Fibroblast of the aortic adventitia (primary cell): ENCODE data around the gene WAPL. TPM values are rescaled to one million over a fixed set of nuclear protein-coding genes. Genes with fewer than 3 reads are reported as not detected.

ENCODE experiments used
- DNase-seq: peaks from one replicate; pipeline ENCODE4 v3.0.0-alpha.2; 2010; ENCODE audit warnings: low read depth
- H3K4me3 ChIP-seq: 2 replicates; pipeline ENCODE4 v1.5.1; 2011; ENCODE audit warnings: low read depth, mild to moderate bottlenecking, control low read depth, low read length, moderate library complexity
- total RNA-seq: library from RNA; depleted of rRNA; stranded (reverse); fragments of >200 nt; gene quantifications from 2 replicates; pipeline ENCODE4 v1.2.3, GENCODE V29; 2012; ENCODE audit warnings: low replicate concordance
- TF ChIP-seq, protein P1 (sequence below): IDR thresholded peaks from 2 replicates; pipeline ENCODE4 v1.5.1; 2011; ENCODE audit warnings: mild to moderate bottlenecking, low read length, control low read depth, inconsistent platforms; ENCODE audit not compliant: insufficient read depth

Gene WAPL
- total RNA-seq, 1 donor = 40.9 TPM

DNA sequence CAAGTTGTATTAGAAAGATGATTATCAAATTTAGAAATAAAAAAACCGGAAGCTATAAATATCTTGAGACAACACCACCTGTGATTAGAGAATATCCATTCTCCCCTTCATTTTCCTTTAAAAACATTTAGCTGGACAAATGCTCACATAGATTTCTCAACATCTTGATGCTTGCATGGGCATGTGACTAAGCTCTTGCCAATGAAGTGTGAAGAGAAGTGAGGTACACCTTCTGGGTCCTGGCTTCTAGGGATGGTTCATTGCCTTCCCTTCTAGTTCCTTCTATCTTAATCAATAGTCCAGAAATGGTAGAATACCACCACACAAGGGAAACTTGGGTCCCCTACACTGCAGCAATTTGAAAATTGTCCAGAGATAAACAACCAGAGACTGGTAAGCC lies 41.0 kb downstream of the WAPL start:
- H3K4me3 ChIP-seq = no peak overlapping the region
- DNase-seq = no peak

DNA sequence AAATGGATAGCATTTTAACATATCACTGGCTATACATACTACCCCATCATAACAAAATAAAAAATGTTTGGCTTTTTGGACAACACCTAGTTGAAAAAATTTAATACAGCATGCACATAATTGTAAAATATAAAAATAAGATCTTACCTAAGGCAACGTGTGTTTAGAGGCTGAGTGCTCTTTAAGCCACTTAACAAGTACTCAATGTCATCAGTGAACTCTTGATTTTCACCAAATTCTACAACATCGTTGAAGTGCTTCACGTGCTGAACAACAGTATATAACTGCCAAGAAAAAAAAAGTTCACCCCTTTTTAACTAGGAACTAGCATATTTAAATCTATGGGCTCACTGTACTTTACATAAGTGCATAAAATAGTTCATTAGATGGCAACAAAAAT lies 49.5 kb downstream of the WAPL start:
- H3K4me3 ChIP-seq = no peak overlapping the region
- TF ChIP-seq, protein P1, sequence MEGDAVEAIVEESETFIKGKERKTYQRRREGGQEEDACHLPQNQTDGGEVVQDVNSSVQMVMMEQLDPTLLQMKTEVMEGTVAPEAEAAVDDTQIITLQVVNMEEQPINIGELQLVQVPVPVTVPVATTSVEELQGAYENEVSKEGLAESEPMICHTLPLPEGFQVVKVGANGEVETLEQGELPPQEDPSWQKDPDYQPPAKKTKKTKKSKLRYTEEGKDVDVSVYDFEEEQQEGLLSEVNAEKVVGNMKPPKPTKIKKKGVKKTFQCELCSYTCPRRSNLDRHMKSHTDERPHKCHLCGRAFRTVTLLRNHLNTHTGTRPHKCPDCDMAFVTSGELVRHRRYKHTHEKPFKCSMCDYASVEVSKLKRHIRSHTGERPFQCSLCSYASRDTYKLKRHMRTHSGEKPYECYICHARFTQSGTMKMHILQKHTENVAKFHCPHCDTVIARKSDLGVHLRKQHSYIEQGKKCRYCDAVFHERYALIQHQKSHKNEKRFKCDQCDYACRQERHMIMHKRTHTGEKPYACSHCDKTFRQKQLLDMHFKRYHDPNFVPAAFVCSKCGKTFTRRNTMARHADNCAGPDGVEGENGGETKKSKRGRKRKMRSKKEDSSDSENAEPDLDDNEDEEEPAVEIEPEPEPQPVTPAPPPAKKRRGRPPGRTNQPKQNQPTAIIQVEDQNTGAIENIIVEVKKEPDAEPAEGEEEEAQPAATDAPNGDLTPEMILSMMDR = no peak
- no peak for DNase-seq

More for the DNA sequence above, 41.0 kb downstream of the WAPL start:
- TF ChIP-seq, protein P1 = no peak

DNA sequence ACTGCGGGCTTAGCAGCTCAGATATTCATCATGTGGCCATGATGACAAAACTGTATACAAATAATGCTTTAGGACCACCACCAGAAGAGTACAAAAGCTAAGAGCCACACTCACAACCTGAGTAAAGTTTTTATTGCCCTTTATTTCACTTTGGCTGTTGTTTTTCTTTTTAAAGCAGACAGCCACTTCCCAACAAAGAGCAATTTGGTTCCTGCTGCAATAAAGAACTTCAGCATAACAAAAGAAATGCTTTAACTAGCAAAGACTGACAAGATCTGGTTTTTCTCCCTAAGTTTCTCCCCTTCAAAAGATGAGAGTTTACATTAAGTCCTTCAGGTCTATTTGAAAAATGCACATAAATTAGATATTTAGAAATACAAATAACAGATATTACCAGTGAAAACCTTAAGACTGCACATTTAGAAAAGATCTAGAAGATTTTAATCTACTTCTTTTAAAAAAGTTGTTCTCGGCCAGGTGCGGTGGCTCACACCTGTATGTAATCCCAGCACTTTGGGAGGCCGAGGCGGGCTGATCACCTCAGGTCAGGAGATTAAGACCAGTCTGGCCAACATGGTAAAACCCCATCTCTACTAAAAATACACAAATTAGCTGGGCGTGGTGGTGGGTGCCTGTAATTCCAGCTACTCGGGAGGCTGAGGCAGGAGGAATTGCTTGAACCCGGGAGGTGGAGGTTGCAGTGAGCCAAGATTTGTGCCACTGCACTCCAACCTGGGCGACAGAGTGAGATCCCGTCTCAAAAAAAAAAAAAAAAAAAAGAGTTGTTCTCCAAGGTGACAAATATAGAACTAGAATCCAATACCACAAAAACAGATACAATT lies 59.4 kb downstream of the WAPL start:
- TF ChIP-seq, protein P1 = no peak
- no peak for DNase-seq
- H3K4me3 ChIP-seq = no peak overlapping the region

DNA sequence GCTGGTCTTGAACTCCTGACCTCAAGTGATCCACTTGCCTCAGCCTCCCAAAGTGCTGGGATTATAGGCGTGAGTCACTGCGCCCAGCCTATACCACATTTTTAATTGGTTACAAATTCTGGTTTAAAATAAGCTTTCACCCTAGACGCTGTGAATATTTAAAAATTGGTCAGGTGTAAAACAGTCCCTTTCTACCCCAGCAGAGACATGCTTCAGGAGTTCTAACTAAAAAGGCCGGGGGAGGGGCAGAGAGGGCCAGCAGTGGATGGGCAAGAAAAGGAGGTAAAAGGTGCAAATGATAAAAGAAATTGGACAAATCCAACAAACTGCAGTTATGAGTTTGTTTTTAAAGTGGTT lies 70.0 kb downstream of the WAPL start:
- DNase-seq = no peak
- TF ChIP-seq, protein P1 = no peak
- no peak overlapping the region for H3K4me3 ChIP-seq

DNA sequence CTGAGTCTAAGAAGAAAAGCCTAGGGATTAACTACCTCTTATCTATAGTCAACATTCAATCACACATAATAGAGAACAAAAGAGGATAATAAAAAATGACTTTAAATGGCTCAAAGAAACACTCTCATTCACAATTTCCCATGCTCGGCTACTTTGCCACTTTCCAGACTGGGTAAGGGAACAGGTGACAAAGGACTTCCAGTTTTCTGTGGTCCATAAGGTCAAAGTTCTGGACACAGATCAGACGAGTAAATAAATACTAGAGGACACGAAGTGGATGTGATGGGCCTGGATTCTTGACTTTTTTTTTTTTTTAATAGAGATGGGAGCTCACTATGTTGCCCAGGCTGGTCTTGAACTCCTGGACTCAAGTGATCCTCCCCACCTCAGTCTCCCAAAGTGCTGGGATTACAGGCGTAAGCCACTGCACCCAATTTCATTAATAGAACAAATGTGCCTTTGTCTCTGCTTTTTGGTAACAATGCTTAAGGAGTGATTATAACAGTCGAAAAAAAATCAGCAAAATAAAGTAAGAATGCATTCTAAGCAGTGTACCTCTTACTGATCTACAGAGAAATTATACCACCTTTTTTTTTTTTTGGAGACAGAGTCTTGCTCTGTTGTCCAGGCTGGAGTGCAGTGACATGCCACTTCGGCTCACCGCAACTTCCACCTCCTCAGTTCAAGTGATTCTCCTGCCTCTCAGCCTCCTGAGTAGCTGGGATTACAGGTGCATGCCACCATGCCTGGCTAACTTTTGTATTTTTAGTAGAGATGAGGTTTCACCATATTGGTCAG lies 70.6 kb downstream of the WAPL start:
- H3K4me3 ChIP-seq = no peak overlapping the region
- TF ChIP-seq, protein P1 = no peak
- no peak for DNase-seq

DNA sequence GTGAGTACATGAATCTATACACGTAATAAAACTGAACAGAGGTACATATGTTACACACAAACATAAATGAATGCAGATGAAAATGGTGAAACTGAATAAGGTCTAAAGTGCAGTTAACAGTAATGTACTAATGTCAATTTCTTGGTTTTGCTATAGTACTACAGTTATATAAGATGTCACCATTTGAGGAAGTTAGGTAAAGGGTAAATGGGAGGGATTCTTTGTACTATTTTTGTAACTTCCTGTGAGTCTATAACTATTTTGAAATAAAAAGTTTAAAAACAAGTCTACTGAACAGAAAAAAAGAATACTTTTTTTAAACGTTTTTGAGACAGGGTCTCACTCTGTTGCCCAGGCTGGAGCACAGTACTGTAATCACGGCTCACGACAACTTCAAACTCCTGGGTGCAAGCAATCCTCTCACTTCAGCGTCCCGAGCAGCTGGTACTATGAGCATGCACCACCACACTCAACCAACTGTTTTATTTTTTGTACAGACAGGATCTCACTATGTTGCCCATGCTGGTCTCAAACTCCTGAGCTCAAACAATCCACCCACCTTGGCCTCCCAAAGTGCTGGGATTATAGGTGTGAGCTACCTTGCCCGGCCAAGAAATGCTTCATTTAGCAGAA lies 71.5 kb downstream of the WAPL start:
- TF ChIP-seq, protein P1 = no peak
- no peak overlapping the region for H3K4me3 ChIP-seq
- DNase-seq = no peak
